ENCODE results near the gene ZBED4.

Gene ZBED4

DNA sequence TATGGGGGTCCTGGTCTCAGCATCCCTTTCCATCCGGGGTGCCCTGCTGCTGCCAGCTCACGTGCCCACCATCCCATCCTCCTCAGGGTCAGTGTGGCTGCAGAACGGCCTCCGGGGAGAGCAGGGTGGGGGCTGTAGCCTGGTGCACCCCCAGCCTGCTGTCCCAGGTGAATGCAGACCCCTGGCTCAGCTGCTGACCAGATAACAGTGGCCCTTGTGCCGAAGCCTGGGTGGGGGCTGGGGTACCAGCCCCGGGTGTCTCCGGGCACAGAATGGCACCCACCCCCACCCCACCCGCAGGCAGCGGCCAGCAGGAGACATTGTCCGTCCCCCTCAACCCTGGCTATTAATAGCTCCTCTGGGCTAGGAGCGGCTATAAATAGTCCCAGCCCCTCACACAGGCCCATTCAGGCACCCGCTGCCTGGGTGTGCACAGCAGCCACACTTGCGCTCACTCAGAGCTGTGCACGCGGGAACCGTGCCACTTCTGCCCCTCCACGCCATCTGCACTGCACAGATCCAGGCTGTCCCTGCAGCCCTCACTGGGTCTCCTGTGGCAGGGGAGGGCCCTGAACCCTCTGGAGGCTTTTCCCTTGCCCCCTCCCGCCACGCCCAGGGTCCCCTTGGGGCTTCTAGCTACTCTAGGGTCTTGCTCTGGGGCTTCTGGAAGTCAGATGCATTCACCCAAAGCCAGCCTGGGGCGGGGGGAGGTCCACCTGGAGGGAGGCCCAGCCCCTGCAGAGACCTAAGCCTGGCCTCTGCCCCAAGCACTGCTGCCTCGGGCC, 83.5 kb downstream of the ZBED4 start:
- DNase-seq (ENCODE audit: low spot score) = no peak

- DNase-seq (ENCODE audit: low spot score) = no peak
These were observed 84.3 kb downstream of the ZBED4 start for GRCh38 chr22:49937758-49938564.

DNA sequence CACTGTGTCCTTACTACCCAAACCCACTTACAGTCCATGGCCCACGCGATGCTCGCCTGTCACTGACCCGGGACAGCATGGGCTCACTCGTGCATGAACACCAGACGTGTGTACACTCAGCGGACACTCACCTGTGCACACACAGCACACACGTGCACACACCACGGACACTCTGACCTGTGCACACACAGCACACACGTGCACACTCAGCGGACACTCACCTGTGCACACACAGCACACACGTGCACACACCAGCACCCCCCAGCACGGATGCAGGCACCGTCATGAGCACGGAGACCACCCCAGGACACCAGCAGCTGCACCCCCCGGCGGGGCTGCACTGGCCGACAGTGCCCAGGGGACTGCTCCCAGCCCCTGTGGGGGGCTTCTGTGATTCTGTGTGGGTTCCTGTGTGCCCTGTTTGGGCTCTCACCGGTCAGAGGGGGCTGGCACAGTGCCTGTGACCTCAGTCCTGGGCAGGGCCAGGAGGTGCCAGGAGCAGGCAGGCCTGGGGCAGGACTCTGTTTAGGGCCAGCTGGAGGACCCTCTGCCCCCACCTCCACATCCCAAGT, 85.0 kb downstream of the ZBED4 start:
- DNase-seq (ENCODE audit: low spot score) = no peak

Measured in hepatic stellate cell (primary cell).